ENCODE results near the gene STARD6. TPM values are rescaled to one million over a fixed set of nuclear protein-coding genes. Genes with fewer than 3 reads are reported as not detected.

STARD6 gene
- total RNA-seq, 4 donors from 2014 or later: not detected

DNA sequence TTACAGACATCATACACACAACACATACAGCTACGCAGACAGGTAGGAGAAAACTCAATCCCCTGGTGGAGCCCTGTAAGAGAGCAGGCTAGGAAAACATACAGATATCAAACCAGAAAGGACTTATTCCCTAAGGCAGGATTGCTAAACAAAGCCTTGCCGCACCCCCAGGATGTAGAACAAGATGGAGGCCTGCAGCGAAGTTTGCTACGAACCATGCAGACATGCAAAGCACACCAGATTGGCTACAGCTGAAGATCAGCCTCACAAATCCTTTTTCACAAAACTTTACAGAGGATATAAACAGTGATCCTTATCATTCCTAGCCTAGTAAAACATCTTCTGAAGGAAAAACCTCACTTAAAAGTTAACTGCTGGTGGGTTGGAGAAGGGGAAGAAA, 28.4 kb upstream of the STARD6 start:
- Histone ChIP-seq H3K27ac (no peak overlapping the region), H3K36me3 (no peaks in the 10 kb centered on the region), H3K4me3 (no peak overlapping the region), H3K9me3 (no peaks in the 10 kb centered on the region), H3K27me3 (no peaks in the 10 kb centered on the region), H3K4me1 (no peaks in the 10 kb centered on the region)
- DNase-seq: no peak
- no peak for TF ChIP-seq POLR2A (IDR thresholded peaks at IDR 0.05)
- TF ChIP-seq, protein P1, sequence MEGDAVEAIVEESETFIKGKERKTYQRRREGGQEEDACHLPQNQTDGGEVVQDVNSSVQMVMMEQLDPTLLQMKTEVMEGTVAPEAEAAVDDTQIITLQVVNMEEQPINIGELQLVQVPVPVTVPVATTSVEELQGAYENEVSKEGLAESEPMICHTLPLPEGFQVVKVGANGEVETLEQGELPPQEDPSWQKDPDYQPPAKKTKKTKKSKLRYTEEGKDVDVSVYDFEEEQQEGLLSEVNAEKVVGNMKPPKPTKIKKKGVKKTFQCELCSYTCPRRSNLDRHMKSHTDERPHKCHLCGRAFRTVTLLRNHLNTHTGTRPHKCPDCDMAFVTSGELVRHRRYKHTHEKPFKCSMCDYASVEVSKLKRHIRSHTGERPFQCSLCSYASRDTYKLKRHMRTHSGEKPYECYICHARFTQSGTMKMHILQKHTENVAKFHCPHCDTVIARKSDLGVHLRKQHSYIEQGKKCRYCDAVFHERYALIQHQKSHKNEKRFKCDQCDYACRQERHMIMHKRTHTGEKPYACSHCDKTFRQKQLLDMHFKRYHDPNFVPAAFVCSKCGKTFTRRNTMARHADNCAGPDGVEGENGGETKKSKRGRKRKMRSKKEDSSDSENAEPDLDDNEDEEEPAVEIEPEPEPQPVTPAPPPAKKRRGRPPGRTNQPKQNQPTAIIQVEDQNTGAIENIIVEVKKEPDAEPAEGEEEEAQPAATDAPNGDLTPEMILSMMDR (IDR thresholded peaks at IDR 0.05): no peak
- intact Hi-C loops (cut with DNase I; ENCODE audit: low total_unique reads): no loop called here

DNA sequence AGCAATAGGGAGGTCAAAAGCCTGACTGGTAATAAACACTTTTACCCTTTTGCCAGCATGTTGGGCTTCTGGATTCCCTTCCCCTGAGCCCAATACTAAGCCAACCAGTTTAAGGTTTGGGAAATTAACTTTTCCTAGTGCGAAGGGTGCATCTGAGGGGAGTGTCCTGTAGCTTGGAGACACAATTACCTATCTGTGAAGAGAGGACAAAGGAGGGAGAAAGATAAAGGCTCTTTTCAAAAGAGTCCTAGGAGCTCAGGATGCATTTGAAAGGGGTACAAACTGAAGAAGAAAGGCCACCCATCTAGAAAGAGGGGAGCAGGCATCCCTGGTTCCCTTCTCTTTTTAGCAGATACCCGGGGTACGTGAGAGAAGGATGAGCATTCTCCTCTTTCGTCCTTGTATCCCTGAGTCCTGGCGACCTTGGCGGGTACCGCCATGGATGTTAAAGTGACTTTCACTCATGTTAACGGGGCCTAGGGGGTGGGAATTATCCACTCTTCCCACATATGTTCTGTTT, 25.1 kb upstream of the STARD6 start:
- no peak for TF ChIP-seq POLR2A (IDR thresholded peaks at IDR 0.05)
- TF ChIP-seq, protein P1 (IDR thresholded peaks at IDR 0.05): no peak
- intact Hi-C loops (cut with DNase I; ENCODE audit: low total_unique reads): no loop called here
- Histone ChIP-seq H3K4me3 (no peak overlapping the region), H3K4me1 (no peaks in the 10 kb centered on the region), H3K9me3 (no peaks in the 10 kb centered on the region), H3K36me3 (no peaks in the 10 kb centered on the region), H3K27me3 (no peaks in the 10 kb centered on the region), H3K27ac (no peak overlapping the region)
- DNase-seq: no peak

DNA sequence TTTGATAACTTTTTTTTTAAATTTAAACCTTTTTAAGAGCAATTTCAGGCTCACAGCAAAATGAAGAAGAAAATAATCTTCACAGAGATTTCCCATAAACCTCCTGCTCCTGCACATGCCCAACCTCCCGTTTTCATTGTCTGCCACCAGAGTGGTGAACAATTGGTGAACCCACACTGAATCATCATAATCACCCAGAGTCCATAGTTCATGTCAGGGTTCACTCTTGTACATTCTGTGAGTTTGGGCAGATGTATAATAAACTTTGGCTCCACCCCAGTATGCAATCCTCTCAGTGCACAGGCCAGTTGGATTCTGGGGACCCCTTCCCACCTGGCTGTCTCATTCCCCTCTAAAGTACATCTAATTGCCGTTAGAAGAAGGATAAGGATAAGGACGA, 24.4 kb upstream of the STARD6 start:
- no peak for DNase-seq
- H3K4me1 ChIP-seq: no peaks in the 10 kb centered on the region
- TF ChIP-seq, protein P1 (IDR thresholded peaks at IDR 0.05): no peak
- TF ChIP-seq POLR2A (IDR thresholded peaks at IDR 0.05): no peak
- intact Hi-C loops (cut with DNase I; ENCODE audit: low total_unique reads): no loop called here
- H3K36me3 ChIP-seq: no peaks in the 10 kb centered on the region
- H3K4me3 ChIP-seq: no peak overlapping the region
- no peaks in the 10 kb centered on the region for H3K9me3 ChIP-seq
- H3K27ac ChIP-seq: no peak overlapping the region
- H3K27me3 ChIP-seq: no peaks in the 10 kb centered on the region

DNA sequence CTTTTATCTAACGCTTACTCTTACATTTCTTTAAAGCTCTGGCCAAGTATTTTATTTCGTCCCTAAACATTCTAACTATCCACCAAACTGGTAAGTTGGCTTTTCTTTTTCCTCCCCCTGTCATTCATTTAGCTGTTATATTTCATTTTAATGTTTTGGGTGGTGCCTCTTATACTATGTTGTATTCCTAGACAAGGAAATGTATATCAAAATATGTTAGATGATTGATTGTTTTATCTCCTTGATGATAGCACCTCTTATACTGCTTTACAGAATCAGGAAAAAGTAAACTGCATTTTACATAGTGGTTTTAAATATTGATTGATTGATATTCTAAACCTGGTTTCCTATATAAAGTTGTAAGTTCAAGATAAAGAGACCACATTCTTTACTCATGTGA, 24.0 kb upstream of the STARD6 start:
- Histone ChIP-seq H3K36me3 (no peaks in the 10 kb centered on the region), H3K4me1 (no peaks in the 10 kb centered on the region), H3K4me3 (no peak overlapping the region), H3K9me3 (no peaks in the 10 kb centered on the region), H3K27ac (no peak overlapping the region), H3K27me3 (no peaks in the 10 kb centered on the region)
- intact Hi-C loops (cut with DNase I; ENCODE audit: low total_unique reads): no loop called here
- TF ChIP-seq, protein P1 (IDR thresholded peaks at IDR 0.05): no peak
- no peak for TF ChIP-seq POLR2A (IDR thresholded peaks at IDR 0.05)
- DNase-seq: no peak

DNA sequence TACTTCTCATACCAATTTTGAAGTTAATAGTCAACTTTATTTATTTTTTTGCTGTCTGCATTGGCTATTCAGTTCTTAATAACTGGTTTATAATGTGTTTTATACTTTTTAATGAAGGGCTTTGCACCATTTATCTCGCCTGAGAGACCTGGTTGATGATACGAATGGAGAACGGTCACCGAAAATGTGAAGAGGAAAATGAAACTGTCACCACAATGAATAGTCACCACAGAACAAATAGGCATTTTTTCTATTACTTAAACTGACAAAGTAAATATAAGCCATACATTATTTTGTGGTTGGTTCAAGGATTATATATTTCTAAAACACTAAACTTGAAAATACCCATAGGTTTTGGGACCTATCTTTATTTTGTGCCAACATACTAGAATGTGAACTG, 20.4 kb upstream of the STARD6 start:
- TF ChIP-seq, protein P1 (IDR thresholded peaks at IDR 0.05): no peak
- TF ChIP-seq POLR2A (IDR thresholded peaks at IDR 0.05): no peak
- H3K27ac ChIP-seq: no peak overlapping the region

More for the DNA sequence above, 20.4 kb upstream of the STARD6 start:
- no peak overlapping the region for H3K4me3 ChIP-seq
- H3K4me1 ChIP-seq: no peaks in the 10 kb centered on the region
- H3K36me3 ChIP-seq: no peaks in the 10 kb centered on the region
- intact Hi-C loops (cut with DNase I; ENCODE audit: low total_unique reads): no loop called here
- no peaks in the 10 kb centered on the region for H3K9me3 ChIP-seq
- no peak for DNase-seq
- no peaks in the 10 kb centered on the region for H3K27me3 ChIP-seq

Data from uterus (tissue), 4 donors.